K562 (cell line): ENCODE measurements around the gene NOSIP. TPM values are rescaled to one million over a fixed set of nuclear protein-coding genes. Genes with fewer than 3 reads are reported as not detected.

Source experiments
- CBFB ChIP-seq: sonication (generic); formaldehyde crosslinking; IDR thresholded peaks from 2 replicates; pipeline ENCODE4 v1.4.0; 2020; ENCODE audit warnings: mild to moderate bottlenecking, missing genetic modification reagents
- E2F3 ChIP-seq: fragments of 250-450 bp; sonication (Bioruptor Pico); IDR thresholded peaks from 2 replicates; pipeline ENCODE4 v1.4.0; 2020; ENCODE audit warnings: mild to moderate bottlenecking
- LARP7 ChIP-seq: fragments of 450-650 bp; IDR thresholded peaks from 2 replicates; pipeline ENCODE4 v1.6.1; 2016
- NCOR1 ChIP-seq: fragments of 450-650 bp; IDR thresholded peaks from 2 replicates; pipeline ENCODE4 v1.6.1; 2016; ENCODE audit warnings: mild to moderate bottlenecking, moderate library complexity
- PML ChIP-seq: IDR thresholded peaks from 2 replicates; pipeline ENCODE4 v1.6.1; 2012; ENCODE audit warnings: low read length, inconsistent platforms
- POLR2B ChIP-seq: fragments of 450-650 bp; IDR thresholded peaks from 2 replicates; pipeline ENCODE4 v1.6.1; 2018; ENCODE audit warnings: low read depth; ENCODE audit not compliant: partially characterized antibody
- RBBP5 ChIP-seq: fragments of 200-600 bp; sonication (generic); IDR thresholded peaks from 2 replicates; pipeline ENCODE4 v1.6.1; 2012; ENCODE audit warnings: borderline replicate concordance, mild to moderate bottlenecking, low read length, control low read depth, inconsistent platforms; ENCODE audit not compliant: insufficient read depth, poor library complexity, severe bottlenecking
- SNRNP70 ChIP-seq: fragments of 200-400 bp; formaldehyde crosslinking; optimal IDR thresholded peaks from 2 replicates; pipeline ENCODE3; 2017; ENCODE audit warnings: low read depth, low read length
- XRCC3 ChIP-seq: fragments of 450-650 bp; IDR thresholded peaks from 2 replicates; pipeline ENCODE4 v1.6.1; 2017; ENCODE audit warnings: mild to moderate bottlenecking, moderate library complexity
- ZKSCAN1 ChIP-seq: fragments of 150-350 bp; IDR thresholded peaks from 2 replicates; pipeline ENCODE4 v1.6.1; 2016; ENCODE audit warnings: low read depth, low read length
- ZNF561 ChIP-seq: fragments of 450-650 bp; formaldehyde crosslinking; conservative IDR thresholded peaks from 2 replicates; pipeline ENCODE4 v1.4.0; 2020; ENCODE audit warnings: mild to moderate bottlenecking, moderate library complexity
- polyA plus RNA-seq, 8 experiments: library from polyadenylated mRNA; depleted of rRNA in 4 of 8; stranded (reverse) in 5 of 8; unstranded in 3 of 8; fragments of >200 nt; fragmentation: Nextera tagmentation in 2 of 8; fragmentation: Illumina TruSeq in 1 of 8; extraction: Ambion mirVana in 2 of 8; extraction: Trizol in 1 of 8; gene quantifications; 2 replicates each; pipeline versions ENCODE4 v1.2.1 to v1.2.3, GENCODE V29; 2011 to 2014; ENCODE audit warnings: inconsistent platforms in 1 of 8, missing spikeins in 1 of 8
- total RNA-seq, 7 experiments: library from RNA; depleted of rRNA in 6 of 7; stranded (reverse); fragments of >200 nt in 6 of 7; fragmentation: Illumina TruSeq in 2 of 7; extraction: Trizol in 2 of 7; gene quantifications; 2 replicates each; pipeline versions ENCODE4 v1.2.1 to v1.2.3, GENCODE V29; 2011 to 2021; ENCODE audit warnings: low replicate concordance in 1 of 7
- TF ChIP-seq, protein P1 (sequence below), 2 experiments: fragments of 200-800 bp in 1 of 2; sonication (Bioruptor generic) in 1 of 2; sonication (generic) in 1 of 2; formaldehyde crosslinking in 1 of 2; IDR thresholded peaks in 1 of 2; conservative IDR thresholded peaks in 1 of 2; 2 replicates each; pipeline versions ENCODE4 v1.5.0 to v1.6.1; 2016 to 2020; ENCODE audit warnings: missing compliant biosample characterization in 1 of 2, missing genetic modification characterization in 1 of 2, missing genetic modification reagents in 1 of 2
- TF ChIP-seq, protein P2 (sequence below): fragments of 450-650 bp; IDR thresholded peaks from 2 replicates; pipeline ENCODE4 v1.6.1; 2016; ENCODE audit warnings: mild to moderate bottlenecking
- TF ChIP-seq, protein P3 (sequence below), 2 experiments: fragments of 450-650 bp in 1 of 2; sonication (generic) in 1 of 2; formaldehyde crosslinking in 1 of 2; IDR thresholded peaks; 2 replicates each; pipeline versions ENCODE4 v1.7.1 to v1.9.0; 2016 to 2022; ENCODE audit warnings: inconsistent platforms in 1 of 2, mild to moderate bottlenecking in 1 of 2, missing genetic modification reagents in 1 of 2

The NOSIP gene
- total and polyA plus RNA-seq, 9 of the 15 experiments (the other 6 are each of a cell fraction or from before 2014, with no cell fraction given), result 14.4 to 153 (median 79.9) TPM

DNA sequence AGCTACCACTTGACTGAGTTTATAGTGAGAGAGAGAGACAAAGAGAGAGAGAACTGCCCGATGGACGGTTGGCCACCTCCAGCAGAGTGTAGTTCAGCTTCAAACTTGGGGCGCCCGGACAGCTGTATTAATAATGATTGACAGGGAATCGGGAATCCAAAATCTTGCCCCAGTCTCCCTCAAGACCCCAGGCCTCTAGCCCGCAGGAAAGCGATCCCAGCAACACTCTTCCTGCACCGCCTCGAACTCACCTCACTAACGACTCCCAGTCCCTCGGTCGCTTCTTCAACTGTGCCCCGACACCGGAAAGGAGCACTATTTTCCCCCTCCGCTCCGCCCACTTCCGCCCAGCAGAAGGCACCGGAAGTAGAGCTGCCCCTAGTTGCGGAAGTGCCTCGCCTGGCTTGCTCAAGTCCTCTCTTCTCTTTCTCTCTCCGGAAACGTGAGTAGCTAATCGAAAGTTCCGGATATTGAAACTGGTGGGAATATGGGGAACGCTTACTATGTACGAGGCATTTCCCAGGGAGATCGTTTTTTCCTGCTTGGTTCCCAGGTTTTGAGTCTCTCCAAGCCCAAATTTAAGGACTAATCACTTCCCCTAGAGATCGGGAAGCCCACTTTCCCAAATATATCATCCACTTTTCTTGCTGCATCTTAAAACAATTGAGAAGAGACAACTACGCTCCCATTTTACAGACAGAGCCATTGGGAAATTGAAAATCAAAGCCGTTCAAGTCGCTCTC is at the start of gene NOSIP (continued):
- TF ChIP-seq, protein P1, sequence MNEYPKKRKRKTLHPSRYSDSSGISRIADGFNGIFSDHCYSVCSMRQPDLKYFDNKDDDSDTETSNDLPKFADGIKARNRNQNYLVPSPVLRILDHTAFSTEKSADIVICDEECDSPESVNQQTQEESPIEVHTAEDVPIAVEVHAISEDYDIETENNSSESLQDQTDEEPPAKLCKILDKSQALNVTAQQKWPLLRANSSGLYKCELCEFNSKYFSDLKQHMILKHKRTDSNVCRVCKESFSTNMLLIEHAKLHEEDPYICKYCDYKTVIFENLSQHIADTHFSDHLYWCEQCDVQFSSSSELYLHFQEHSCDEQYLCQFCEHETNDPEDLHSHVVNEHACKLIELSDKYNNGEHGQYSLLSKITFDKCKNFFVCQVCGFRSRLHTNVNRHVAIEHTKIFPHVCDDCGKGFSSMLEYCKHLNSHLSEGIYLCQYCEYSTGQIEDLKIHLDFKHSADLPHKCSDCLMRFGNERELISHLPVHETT (CRISPR knock-in tag; conservative IDR thresholded peaks at IDR 0.05 in 1 of 2, IDR thresholded peaks at IDR 0.05 in 1 of 2), result peak in 1 of 2 experiments; percentile 80; a peak in 2 of 4 replicates
- TF ChIP-seq, protein P2, sequence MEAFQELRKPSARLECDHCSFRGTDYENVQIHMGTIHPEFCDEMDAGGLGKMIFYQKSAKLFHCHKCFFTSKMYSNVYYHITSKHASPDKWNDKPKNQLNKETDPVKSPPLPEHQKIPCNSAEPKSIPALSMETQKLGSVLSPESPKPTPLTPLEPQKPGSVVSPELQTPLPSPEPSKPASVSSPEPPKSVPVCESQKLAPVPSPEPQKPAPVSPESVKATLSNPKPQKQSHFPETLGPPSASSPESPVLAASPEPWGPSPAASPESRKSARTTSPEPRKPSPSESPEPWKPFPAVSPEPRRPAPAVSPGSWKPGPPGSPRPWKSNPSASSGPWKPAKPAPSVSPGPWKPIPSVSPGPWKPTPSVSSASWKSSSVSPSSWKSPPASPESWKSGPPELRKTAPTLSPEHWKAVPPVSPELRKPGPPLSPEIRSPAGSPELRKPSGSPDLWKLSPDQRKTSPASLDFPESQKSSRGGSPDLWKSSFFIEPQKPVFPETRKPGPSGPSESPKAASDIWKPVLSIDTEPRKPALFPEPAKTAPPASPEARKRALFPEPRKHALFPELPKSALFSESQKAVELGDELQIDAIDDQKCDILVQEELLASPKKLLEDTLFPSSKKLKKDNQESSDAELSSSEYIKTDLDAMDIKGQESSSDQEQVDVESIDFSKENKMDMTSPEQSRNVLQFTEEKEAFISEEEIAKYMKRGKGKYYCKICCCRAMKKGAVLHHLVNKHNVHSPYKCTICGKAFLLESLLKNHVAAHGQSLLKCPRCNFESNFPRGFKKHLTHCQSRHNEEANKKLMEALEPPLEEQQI, result no peak; the same call in 1 of the 2 replicates
- TF ChIP-seq ZNF561 (CRISPR knock-in tag), result no peak
- TF ChIP-seq POLR2B, result peak; percentile 99
- peak; percentile 46; the same call in 1 of the 2 replicates for TF ChIP-seq NCOR1
- TF ChIP-seq SNRNP70, result no peak
- TF ChIP-seq LARP7, result no peak
- peak; percentile 81 for TF ChIP-seq RBBP5
- TF ChIP-seq, protein P3, sequence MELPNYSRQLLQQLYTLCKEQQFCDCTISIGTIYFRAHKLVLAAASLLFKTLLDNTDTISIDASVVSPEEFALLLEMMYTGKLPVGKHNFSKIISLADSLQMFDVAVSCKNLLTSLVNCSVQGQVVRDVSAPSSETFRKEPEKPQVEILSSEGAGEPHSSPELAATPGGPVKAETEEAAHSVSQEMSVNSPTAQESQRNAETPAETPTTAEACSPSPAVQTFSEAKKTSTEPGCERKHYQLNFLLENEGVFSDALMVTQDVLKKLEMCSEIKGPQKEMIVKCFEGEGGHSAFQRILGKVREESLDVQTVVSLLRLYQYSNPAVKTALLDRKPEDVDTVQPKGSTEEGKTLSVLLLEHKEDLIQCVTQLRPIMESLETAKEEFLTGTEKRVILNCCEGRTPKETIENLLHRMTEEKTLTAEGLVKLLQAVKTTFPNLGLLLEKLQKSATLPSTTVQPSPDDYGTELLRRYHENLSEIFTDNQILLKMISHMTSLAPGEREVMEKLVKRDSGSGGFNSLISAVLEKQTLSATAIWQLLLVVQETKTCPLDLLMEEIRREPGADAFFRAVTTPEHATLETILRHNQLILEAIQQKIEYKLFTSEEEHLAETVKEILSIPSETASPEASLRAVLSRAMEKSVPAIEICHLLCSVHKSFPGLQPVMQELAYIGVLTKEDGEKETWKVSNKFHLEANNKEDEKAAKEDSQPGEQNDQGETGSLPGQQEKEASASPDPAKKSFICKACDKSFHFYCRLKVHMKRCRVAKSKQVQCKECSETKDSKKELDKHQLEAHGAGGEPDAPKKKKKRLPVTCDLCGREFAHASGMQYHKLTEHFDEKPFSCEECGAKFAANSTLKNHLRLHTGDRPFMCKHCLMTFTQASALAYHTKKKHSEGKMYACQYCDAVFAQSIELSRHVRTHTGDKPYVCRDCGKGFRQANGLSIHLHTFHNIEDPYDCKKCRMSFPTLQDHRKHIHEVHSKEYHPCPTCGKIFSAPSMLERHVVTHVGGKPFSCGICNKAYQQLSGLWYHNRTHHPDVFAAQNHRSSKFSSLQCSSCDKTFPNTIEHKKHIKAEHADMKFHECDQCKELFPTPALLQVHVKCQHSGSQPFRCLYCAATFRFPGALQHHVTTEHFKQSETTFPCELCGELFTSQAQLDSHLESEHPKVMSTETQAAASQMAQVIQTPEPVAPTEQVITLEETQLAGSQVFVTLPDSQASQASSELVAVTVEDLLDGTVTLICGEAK (IDR thresholded peaks at IDR 0.05), result peak; percentile 100
- TF ChIP-seq, protein P3 (CRISPR knock-in tag; IDR thresholded peaks at IDR 0.05), result no peak
- TF ChIP-seq PML, result peak; percentile 92
- no peak for TF ChIP-seq XRCC3
- TF ChIP-seq E2F3 (CRISPR knock-in tag), result no peak
- no peak for TF ChIP-seq CBFB (CRISPR knock-in tag)
- peak; percentile 58 for TF ChIP-seq ZKSCAN1
